Ovary (tissue), 3 donors: ENCODE data around the gene SYNM.

Experiments used
- CTCF ChIP-seq, 3 donors: fragments of 450-650 bp in 2 of 3; fragments of 200-600 bp in 1 of 3; IDR thresholded peaks; one replicate each; pipeline versions ENCODE4 v1.5.1 to v1.8.0; 2016 to 2022; ENCODE audit warnings: antibody characterized with exemption in 3 of 3, mild to moderate bottlenecking in 1 of 3
- EP300 ChIP-seq: sonication (generic); formaldehyde crosslinking; IDR thresholded peaks from one replicate; pipeline ENCODE4 v1.6.1; 2017; ENCODE audit warnings: antibody characterized with exemption
- POLR2A ChIP-seq: fragments of 450-650 bp; IDR thresholded peaks from one replicate; pipeline ENCODE4 v1.6.1; 2017; ENCODE audit warnings: antibody characterized with exemption, mild to moderate bottlenecking, moderate library complexity
- donor health status: DM: no; HTN: no; CAD: no.

GRCh38 chr15:99138491-99138982 is 33.7 kb downstream of the SYNM start:
- TF ChIP-seq CTCF (IDR thresholded peaks at IDR 0.05) (no peak), POLR2A (no peak), EP300 (no peak)
